Subcutaneous abdominal adipose tissue (tissue), 5 donors: ENCODE results near the gene DIAPH3.

ENCODE experiments used
- H3K27ac ChIP-seq: one replicate; pipeline ENCODE4 v1.7.0; 2013; ENCODE audit warnings: low read depth, mild to moderate bottlenecking, inconsistent platforms, low read length, moderate library complexity
- H3K27me3 ChIP-seq, 5 donors: one replicate each; pipeline ENCODE4 v1.7.0; 2013; ENCODE audit warnings: low read length in 5 of 5, inconsistent platforms in 1 of 5; ENCODE audit not compliant: control insufficient read depth in 5 of 5, insufficient read depth in 4 of 5
- H3K36me3 ChIP-seq, 5 donors: one replicate each; pipeline ENCODE4 v1.7.0; 2013; ENCODE audit warnings: low read length in 5 of 5; ENCODE audit not compliant: control insufficient read depth in 5 of 5, insufficient read depth in 5 of 5
- H3K4me1 ChIP-seq, 5 donors: one replicate each; pipeline ENCODE4 v1.7.0; 2013; ENCODE audit warnings: low read length in 5 of 5, mild to moderate bottlenecking in 3 of 5, moderate library complexity in 1 of 5; ENCODE audit not compliant: control insufficient read depth in 5 of 5, insufficient read depth in 5 of 5
- H3K4me3 ChIP-seq, 5 donors: one replicate each; pipeline ENCODE4 v1.7.0; 2013; ENCODE audit warnings: low read length in 5 of 5, low read depth in 1 of 5
- H3K9ac ChIP-seq, 5 donors: one replicate each; pipeline ENCODE4 v1.7.0; 2013; ENCODE audit warnings: low read length in 5 of 5, mild to moderate bottlenecking in 4 of 5, moderate library complexity in 3 of 5
- H3K9me3 ChIP-seq, 5 donors: one replicate each; pipeline ENCODE4 v1.7.0; 2013; ENCODE audit warnings: low read length in 5 of 5; ENCODE audit not compliant: control insufficient read depth in 5 of 5
- donor health status: healthy.
- donor health status: healthy.
- donor health status: healthy.
- donor health status: healthy.
- donor health status: healthy.

DIAPH3 gene

GRCh38 chr13:59976856-59977255 is 186.9 kb downstream of the DIAPH3 start:
- H3K4me3 ChIP-seq = no peak overlapping the region
- no peak overlapping the region for H3K9ac ChIP-seq
- H3K9me3 ChIP-seq = no peaks in the 10 kb centered on the region
- H3K4me1 ChIP-seq = no peaks in the 10 kb centered on the region
- no peaks in the 10 kb centered on the region for H3K27me3 ChIP-seq
- no peak overlapping the region for H3K27ac ChIP-seq
- no peaks in the 10 kb centered on the region for H3K36me3 ChIP-seq

- H3K27me3 ChIP-seq = no peaks in the 10 kb centered on the region
- no peak overlapping the region for H3K27ac ChIP-seq
- H3K4me3 ChIP-seq = no peak overlapping the region
- no peak overlapping the region for H3K9ac ChIP-seq
- no peaks in the 10 kb centered on the region for H3K36me3 ChIP-seq
- H3K9me3 ChIP-seq = no peaks in the 10 kb centered on the region
- no peaks in the 10 kb centered on the region for H3K4me1 ChIP-seq
Measured at GRCh38 chr13:59975807-59976435, 187.8 kb downstream of the DIAPH3 start.

DNA sequence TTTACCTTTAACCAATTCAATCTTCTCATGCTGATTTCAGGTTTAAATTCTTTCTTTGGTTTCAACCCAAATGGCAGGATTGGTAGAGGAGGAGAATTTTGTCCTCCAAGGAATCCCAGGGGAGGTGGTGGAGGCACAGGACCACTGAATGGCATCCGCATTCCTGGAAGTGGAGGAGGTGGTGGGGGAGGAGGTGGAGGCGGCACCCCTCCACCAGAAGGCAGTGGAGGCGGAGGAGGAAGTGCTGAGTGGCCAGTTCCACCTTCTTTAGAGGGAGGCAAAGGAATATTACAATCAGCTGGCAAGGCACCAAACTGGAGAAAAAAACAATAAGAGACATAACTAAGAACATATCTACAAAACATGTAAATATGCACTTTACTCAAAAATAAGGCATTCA is 192.9 kb downstream of the DIAPH3 start:
- H3K4me1 ChIP-seq = no peaks in the 10 kb centered on the region
- H3K9me3 ChIP-seq = no peaks in the 10 kb centered on the region
- no peaks in the 10 kb centered on the region for H3K27me3 ChIP-seq
- no peaks in the 10 kb centered on the region for H3K36me3 ChIP-seq
- H3K27ac ChIP-seq = no peak overlapping the region
- no peak overlapping the region for H3K9ac ChIP-seq
- H3K4me3 ChIP-seq = no peak overlapping the region

DNA sequence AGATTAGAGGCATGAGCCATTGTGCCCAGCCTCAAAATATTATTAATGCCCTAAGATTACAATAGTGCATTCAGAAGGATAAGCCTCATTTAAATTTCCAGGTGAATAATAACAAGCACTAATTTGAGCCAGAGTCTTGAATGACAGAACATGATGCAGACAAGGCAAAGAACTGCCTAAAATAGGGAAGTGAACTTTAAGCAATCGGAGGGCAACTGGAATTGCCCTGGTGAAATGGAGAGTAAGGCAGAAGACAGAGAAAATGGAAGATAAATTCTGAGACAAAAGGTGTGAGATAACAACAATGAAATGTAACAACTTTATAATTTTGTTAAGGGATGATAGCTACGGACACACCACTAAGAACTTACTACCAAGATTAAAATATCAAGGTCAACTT is 199.9 kb downstream of the DIAPH3 start:
- no peaks in the 10 kb centered on the region for H3K27me3 ChIP-seq
- H3K27ac ChIP-seq = no peak overlapping the region
- H3K9ac ChIP-seq = no peak overlapping the region
- H3K4me3 ChIP-seq = no peak overlapping the region
- no peaks in the 10 kb centered on the region for H3K36me3 ChIP-seq
- no peaks in the 10 kb centered on the region for H3K4me1 ChIP-seq
- H3K9me3 ChIP-seq = no peaks in the 10 kb centered on the region

- H3K36me3 ChIP-seq = no peaks in the 10 kb centered on the region
- H3K4me1 ChIP-seq = no peaks in the 10 kb centered on the region
Measured at GRCh38 chr13:59963383-59963782, 200.3 kb downstream of the DIAPH3 start.

GRCh38 chr13:59962343-59962742 is 201.4 kb downstream of the DIAPH3 start:
- no peak overlapping the region for H3K27ac ChIP-seq
- H3K4me3 ChIP-seq = no peak overlapping the region
- no peaks in the 10 kb centered on the region for H3K9me3 ChIP-seq
- no peaks in the 10 kb centered on the region for H3K4me1 ChIP-seq
- H3K36me3 ChIP-seq = no peaks in the 10 kb centered on the region
- H3K27me3 ChIP-seq = no peaks in the 10 kb centered on the region
- no peak overlapping the region for H3K9ac ChIP-seq

More at GRCh38 chr13:59963383-59963782, 200.3 kb downstream of the DIAPH3 start:
- H3K27ac ChIP-seq = no peak overlapping the region
- H3K4me3 ChIP-seq = no peak overlapping the region
- H3K9ac ChIP-seq = no peak overlapping the region
- H3K9me3 ChIP-seq = no peaks in the 10 kb centered on the region
- H3K27me3 ChIP-seq = no peaks in the 10 kb centered on the region

- Histone ChIP-seq H3K4me3 (no peak overlapping the region), H3K27me3 (no peaks in the 10 kb centered on the region), H3K9ac (no peak overlapping the region), H3K9me3 (peaks cover 0 to 2% (median 0%) of the 10 kb centered on the region in 5 donors), H3K27ac (no peak overlapping the region), H3K4me1 (no peaks in the 10 kb centered on the region), H3K36me3 (no peaks in the 10 kb centered on the region)
Measured at GRCh38 chr13:59960683-59961082, 203.0 kb downstream of the DIAPH3 start.

DNA sequence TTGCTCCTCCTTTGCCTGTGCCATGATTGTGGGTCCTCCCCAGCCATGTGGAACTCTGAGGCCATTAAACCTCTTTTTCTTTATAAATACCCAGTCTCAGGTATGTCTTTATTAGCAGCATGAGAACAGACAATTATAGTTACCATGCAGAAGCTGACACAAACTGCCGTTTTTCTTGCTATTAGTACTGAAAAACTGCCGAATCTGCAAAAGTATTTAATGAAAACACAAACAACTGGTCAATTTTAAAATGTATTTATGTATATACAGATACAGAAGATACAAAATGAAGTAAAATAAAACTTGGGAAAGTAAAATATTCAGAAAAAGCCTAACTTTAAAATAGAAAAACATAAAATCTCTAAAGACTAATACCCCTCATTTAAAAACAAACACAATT is 206.3 kb downstream of the DIAPH3 start:
- no peak overlapping the region for H3K4me3 ChIP-seq
- no peaks in the 10 kb centered on the region for H3K27me3 ChIP-seq
- no peak overlapping the region for H3K27ac ChIP-seq
- no peak overlapping the region for H3K9ac ChIP-seq
- H3K4me1 ChIP-seq = no peaks in the 10 kb centered on the region
- H3K36me3 ChIP-seq = no peaks in the 10 kb centered on the region
- H3K9me3 ChIP-seq = peaks cover 0 to 3% (median 0%) of the 10 kb centered on the region in 5 donors

DNA sequence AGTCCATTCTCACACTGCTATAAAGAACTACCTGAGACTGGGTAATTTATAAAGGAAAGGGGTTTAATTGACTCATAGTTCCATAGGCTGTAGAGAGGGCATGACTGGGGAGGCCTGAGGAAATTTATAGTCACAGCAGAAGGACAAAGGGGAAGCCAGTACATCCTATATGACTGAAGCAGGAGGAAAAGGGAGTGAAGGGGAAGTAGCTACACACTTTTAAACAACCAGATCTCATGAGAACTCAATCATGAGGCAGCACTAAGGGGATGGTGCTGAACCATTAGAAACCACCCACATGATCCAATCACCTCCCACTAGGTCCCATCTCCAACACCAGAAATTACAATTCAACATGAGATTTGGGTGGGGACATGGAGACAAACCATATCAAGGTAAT is 209.1 kb downstream of the DIAPH3 start:
- Histone ChIP-seq H3K36me3 (no peaks in the 10 kb centered on the region), H3K9ac (no peak overlapping the region), H3K27ac (no peak overlapping the region), H3K4me1 (no peaks in the 10 kb centered on the region), H3K27me3 (no peaks in the 10 kb centered on the region), H3K9me3 (peaks cover 0 to 3% (median 0%) of the 10 kb centered on the region in 5 donors), H3K4me3 (no peak overlapping the region)

DNA sequence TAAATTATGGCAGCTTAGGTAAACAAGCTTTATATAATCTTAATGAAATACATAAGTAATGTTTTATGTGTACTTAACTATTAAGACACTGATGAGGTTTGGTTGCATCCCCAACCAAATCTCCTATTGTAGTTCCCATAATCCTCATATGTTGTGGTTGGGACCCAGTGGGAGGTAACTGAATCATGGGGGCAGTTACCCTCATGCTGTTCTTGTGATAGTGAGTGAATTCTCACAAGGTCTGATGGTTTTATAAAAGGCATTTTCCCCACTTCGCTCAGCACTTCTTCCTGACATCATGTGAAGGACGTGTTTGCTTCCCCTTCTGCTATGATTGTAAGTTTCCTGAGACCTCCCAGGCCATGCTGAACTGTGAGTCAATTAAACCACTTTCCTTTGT is 212.7 kb downstream of the DIAPH3 start:
- peaks cover 0 to 3% (median 0%) of the 10 kb centered on the region in 5 donors for H3K9me3 ChIP-seq
- no peak overlapping the region for H3K4me3 ChIP-seq
- no peak overlapping the region for H3K9ac ChIP-seq
- no peaks in the 10 kb centered on the region for H3K4me1 ChIP-seq
- no peaks in the 10 kb centered on the region for H3K27me3 ChIP-seq
- no peaks in the 10 kb centered on the region for H3K36me3 ChIP-seq
- H3K27ac ChIP-seq = no peak overlapping the region

- Histone ChIP-seq H3K27me3 (no peaks in the 10 kb centered on the region), H3K27ac (no peak overlapping the region), H3K4me1 (no peaks in the 10 kb centered on the region)
Measured at GRCh38 chr13:59950266-59950665, 213.5 kb downstream of the DIAPH3 start.

More at GRCh38 chr13:59950266-59950665, 213.5 kb downstream of the DIAPH3 start:
- no peak overlapping the region for H3K9ac ChIP-seq
- no peak overlapping the region for H3K4me3 ChIP-seq
- no peaks in the 10 kb centered on the region for H3K36me3 ChIP-seq
- no peaks in the 10 kb centered on the region for H3K9me3 ChIP-seq
